GM12875 (cell line): ENCODE data around the gene DAZAP1.
A peak's percentile ranks its signal among the peaks of the same experiment; 100 is the strongest.

Experiments used
- H3K4me3 ChIP-seq: one replicate; pipeline ENCODE4 v1.5.1; 2011; ENCODE audit warnings: low read depth, low read length, control low read depth
- CTCF ChIP-seq: IDR thresholded peaks from 2 replicates; pipeline ENCODE4 v1.5.1; 2011; ENCODE audit warnings: low read depth, mild to moderate bottlenecking, control low read depth, inconsistent platforms, low read length, moderate library complexity, borderline replicate concordance; ENCODE audit not compliant: insufficient read depth

The DAZAP1 gene

DNA sequence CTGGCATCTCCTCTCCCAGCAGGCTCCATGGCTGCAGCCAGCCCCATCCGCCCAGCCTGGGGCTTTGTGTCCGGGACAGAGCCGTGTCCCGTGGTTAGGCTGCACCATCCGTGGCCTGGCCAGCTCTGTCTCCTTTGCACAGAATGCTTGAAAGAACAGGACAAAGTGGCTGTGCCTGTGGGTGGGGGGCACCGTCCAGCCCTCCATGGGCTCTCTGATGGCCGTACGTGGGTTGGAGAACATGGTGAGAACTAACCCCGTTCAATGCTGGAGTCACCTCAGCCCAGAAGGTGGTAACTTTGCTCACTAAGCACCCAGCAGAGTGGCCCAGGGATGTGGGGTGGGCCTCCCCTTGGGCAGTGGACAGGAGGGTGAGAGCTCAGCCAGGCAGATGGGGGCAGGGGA lies 33.6 kb downstream of the DAZAP1 start:
- TF ChIP-seq CTCF = no peak
- H3K4me3 ChIP-seq = no peak overlapping the region

DNA sequence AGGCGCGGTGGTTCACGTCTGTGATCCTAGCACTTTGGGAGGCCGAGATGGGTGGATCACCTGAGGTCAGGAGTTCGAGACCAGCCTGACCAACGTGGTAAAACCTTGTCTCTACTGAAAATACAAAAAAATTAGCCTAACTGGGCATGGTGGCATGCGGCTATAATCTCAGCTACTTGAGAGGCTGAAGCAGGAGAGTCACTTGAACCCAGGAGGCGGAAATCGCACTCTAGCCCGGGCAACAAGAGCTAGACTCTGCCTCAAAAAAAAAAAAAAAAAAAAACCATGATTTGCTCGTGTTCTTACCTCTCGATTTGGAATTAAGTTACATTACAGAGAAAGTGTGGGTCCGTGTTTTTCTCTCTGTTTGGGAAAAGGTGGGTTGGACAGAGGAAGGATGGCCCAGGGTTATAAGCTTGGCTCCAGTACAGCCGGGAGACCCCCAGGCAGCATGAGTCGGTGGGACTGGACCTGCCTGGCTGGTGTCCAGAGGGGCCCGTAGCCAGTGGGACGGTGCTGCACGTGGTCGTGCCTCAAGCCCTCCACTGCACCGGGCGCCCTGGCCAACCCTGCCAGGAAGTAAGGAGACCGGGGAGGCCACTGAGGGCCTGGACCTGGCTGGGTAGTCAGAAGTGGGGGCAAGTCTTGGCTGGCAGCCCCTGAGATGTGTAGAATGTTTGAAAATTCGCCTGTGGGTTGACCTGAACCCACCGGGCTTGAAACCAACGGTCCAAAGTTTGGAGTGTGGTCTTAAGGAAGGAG lies 34.5 kb downstream of the DAZAP1 start:
- TF ChIP-seq CTCF = no peak
- no peak overlapping the region for H3K4me3 ChIP-seq

- peak overlapping the region; percentile 58 for H3K4me3 ChIP-seq
- peak; percentile 99 for TF ChIP-seq CTCF
Observed at GRCh38 chr19:1445185-1445931, 38.0 kb downstream of the DAZAP1 start.

- H3K4me3 ChIP-seq = no peak overlapping the region
- TF ChIP-seq CTCF = no peak
Observed at GRCh38 chr19:1445932-1446712, 38.7 kb downstream of the DAZAP1 start.

GRCh38 chr19:1446713-1447481 lies 39.5 kb downstream of the DAZAP1 start:
- no peak overlapping the region for H3K4me3 ChIP-seq

More at GRCh38 chr19:1446713-1447481, 39.5 kb downstream of the DAZAP1 start:
- TF ChIP-seq CTCF = no peak
